ENCODE measurements around the gene CD164.
"Not testable (repeated sequence)": the region's sequence is repeated elsewhere in the genome, so short reads cannot be mapped to it uniquely, and the experiment has no call there.

The CD164 gene

DNA sequence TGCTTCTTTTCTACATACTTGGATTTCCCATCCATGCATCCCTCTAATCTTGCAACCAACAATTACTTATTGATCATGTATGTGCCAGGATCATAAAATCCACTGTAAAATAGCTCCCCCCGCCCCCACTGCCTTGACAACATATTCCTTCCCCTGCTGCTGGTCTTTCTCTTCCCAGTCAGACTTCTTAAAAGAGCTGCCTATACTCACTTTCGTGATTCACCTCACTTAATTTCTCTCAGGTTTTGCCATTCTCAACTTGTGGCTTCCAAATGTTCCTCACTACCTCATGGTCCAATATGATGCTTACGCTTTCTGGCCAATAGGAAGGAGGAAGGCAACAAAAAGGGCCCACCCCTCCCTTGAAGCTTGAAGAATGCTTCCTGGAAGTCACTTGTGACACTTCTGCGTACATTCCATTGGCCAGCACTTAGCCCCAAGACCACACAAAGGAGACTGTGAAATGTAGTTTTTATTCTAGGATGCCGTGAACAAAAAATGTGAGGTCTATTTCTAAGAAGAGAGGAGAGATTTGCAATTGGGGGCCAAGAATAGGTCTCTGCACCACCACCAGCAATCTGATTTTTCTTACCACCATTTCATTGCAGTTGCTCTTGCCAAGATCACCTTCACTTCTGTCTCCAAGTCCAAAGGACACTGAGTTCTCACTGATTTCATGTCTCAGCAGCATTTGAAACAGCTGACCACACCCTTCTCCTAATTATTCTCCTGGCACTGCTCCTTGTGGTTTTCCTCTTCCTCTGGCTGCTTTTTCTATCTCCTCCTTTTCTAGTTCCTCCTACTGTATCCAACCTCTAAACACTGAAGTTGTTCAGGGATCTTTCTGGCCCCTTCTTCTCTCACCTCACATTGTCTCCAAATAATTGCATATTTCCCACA, 30.8 kb downstream of the CD164 start:
- in situ Hi-C loops (cut with HindIII; ENCODE audit: low pct_ligation_motif_present, low pct_unique_long_range_greater_than_20kb, low sequenced_read_pairs) = no loop called here
- no peak for DNase-seq

DNA sequence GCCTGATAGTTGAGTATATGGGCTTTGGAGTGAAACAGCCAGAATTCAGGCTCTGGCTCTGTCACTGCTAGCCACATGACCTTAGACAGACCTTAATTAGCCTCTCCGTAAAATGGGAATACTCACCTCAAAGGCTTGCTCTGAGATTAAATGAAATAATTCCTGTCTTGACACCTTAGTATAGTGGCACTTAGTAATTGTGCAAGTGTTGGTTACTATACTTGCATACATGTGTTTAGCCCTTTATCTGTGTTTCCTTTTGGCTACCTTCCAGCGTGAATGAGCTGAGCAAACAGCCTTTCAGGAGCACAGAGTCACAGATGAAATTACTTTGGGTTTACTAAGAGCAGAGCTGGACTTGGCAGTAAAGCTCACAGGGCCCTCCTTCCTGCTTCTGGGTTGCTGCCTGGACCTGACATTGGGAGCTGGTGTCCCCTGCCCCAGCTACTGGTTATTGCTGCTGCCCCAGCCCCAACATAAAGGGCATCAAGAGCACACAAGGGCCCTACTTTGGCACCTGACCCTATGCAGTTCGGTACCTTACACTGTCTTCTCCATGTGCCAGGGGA, 32.8 kb downstream of the CD164 start:
- in situ Hi-C loops (cut with HindIII; ENCODE audit: low pct_ligation_motif_present, low pct_unique_long_range_greater_than_20kb, low sequenced_read_pairs) = no loop called here
- no peak for DNase-seq

DNA sequence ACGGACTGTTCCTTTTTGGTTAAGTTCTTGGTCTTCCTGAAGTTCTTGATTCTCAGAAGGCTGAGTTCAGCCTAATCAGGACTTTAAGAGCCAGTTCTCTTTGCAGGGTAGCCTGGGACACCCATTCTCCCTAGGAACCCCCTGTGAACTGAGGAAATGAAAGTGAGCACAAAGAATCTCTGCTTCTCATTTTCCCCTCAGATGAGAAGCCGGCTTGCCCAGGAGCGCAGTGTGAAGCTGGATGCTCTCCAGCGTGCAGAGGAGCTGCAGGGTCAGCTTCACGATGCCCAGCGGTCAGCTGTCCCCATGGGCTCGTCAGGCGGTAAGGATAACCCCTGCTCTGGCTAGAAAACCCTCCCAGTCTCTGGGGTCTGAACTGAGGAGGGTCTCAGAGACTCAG, 34.0 kb downstream of the CD164 start:
- in situ Hi-C loops (cut with HindIII; ENCODE audit: low pct_ligation_motif_present, low pct_unique_long_range_greater_than_20kb, low sequenced_read_pairs) = no loop called here

DNA sequence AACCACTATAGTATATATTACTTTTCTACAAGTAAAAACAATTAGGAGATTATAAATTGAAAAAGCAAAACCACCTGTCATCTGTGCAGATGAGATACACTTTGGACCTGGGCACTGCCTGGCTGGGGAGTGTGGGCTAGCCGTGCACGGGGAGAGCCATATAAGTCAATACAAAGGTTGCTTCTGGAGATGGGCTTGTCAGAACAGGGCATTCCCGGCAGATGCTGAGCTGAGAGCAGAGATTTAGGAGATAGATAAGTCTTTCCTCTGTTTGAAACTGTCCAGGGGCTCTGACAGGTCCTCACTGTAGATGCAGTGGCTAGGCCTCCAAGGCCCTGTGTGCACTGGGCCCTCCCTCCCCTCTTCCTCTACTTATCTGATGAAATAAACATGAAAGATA, 34.5 kb downstream of the CD164 start:
- in situ Hi-C loops (cut with HindIII; ENCODE audit: low pct_ligation_motif_present, low pct_unique_long_range_greater_than_20kb, low sequenced_read_pairs) = no loop called here
- DNase-seq = no peak

More for the DNA sequence above, 34.0 kb downstream of the CD164 start:
- no peak for DNase-seq

DNA sequence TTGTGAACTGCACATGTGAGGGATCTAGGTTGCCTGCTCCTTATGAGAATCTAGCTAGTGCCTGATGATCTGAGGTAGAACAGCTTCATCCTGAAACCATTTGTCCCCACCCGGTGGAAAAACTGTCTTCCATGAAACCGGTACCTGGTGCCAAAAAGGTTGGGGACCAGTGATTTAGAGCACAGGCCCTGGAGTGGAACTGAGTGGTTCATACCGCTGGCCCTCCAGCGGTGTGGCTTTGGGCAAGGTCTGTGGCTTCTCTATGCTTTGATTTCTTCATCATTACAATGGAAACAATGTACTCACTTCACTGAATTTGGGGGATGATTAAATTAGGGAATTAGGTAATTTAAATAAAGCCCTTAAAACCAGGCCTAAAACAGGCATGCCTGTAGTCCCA, 36.3 kb downstream of the CD164 start:
- in situ Hi-C loops (cut with HindIII; ENCODE audit: low pct_ligation_motif_present, low pct_unique_long_range_greater_than_20kb, low sequenced_read_pairs) = no loop called here
- DNase-seq = no peak

DNA sequence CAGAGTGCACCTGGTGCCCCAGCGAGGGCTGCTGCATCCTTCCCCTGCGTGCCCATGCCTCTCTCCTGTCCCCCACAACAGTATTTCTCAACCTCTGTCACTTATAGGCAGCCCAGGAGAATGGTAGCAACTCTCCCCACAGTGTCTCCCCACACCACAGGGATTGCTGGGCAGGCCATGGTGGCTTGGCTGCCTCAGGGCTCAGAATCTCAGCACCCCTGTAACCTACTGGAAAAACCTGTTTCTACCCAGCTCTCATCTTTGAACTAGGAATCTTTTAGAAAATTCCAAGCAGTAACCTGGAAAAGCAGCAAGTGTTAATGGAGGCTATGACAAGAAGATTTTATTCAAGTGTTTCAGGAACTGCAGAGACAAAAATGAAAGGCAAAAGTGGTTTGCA, 38.0 kb downstream of the CD164 start:
- in situ Hi-C loops (cut with HindIII; ENCODE audit: low pct_ligation_motif_present, low pct_unique_long_range_greater_than_20kb, low sequenced_read_pairs) = no loop called here
- DNase-seq = no peak

DNA sequence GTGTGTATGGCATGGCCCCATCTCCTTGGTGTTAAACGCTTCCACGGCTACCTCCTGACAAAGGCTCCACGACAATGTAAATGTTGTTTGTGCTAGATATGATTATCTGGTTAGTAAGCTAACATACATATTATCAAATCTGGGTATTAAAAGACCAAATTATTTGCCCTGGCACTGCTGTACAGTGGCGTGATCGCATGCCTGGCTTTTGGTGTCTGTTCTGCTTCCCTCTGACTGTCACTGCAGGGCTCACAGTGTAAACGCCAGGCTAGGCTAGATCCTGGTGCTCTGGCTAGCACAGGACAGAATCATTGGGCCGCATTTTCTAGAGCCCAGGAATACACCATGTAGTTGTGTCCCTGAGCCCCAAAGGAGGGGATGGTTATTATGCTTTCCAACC, 38.7 kb downstream of the CD164 start:
- no peak for DNase-seq
- in situ Hi-C loops (cut with HindIII; ENCODE audit: low pct_ligation_motif_present, low pct_unique_long_range_greater_than_20kb, low sequenced_read_pairs) = no loop called here

DNA sequence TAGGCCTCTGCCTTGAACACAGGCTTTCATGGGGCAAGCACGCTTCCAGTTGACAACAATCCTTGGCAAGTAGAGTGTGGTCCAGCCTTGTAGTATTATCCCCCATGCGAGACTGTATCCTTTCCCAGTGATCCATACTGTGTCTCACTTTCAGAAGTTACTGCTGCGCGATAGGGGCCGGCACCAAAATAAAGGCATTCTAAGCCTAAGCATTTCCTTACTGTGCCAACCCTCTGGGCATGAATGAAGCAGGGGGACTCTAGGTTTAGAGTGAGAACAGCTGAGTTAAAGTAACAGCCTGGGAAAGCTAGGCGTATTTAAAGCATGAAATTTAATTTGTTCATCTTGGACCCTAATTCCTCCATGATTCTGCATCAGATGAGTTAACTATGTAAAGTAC, 39.4 kb downstream of the CD164 start:
- in situ Hi-C loops (cut with HindIII; ENCODE audit: low pct_ligation_motif_present, low pct_unique_long_range_greater_than_20kb, low sequenced_read_pairs) = no loop called here
- no peak for DNase-seq

DNA sequence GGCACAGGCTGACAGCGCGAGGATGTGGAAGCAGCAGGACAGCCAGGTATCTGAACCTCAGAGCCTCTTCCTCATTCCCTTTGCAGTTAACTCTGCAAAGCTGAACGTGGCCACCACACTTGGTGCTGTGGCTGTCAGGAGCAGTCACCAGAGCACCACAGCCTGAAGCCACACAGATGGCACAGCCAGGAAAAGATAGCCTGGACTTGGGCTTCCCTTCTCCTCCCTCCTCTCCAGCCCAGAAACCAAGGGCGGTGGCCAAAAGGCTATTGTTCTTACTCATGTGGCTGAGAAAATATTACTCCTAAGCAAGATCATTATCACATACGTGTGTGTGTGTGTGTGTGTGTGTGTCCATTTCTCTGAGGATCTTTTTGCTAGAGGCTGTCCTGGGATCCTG, 39.8 kb downstream of the CD164 start:
- in situ Hi-C loops (cut with HindIII; ENCODE audit: low pct_ligation_motif_present, low pct_unique_long_range_greater_than_20kb, low sequenced_read_pairs) = no loop called here

DNA sequence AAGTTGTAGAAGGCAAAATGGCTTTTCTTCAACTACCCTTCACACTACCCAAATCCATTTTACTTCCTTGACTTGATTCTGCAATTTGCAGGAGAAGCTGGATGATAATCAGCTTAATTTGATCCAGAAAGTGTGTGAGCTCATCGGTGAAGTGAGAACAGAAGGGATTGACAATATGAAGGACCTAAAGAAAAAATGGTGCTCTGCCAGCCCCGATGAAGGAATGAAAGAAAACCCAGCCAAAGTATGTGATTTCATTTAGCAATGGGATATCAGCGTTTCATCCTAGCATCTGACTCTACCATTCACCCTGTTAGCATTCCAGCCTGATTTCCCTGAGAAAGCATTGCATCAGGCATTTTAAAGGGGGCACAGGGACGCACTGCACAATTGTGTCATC, 41.5 kb downstream of the CD164 start:
- in situ Hi-C loops (cut with HindIII; ENCODE audit: low pct_ligation_motif_present, low pct_unique_long_range_greater_than_20kb, low sequenced_read_pairs) = no loop called here

More for the DNA sequence above, 39.8 kb downstream of the CD164 start:
- DNase-seq = no peak

DNA sequence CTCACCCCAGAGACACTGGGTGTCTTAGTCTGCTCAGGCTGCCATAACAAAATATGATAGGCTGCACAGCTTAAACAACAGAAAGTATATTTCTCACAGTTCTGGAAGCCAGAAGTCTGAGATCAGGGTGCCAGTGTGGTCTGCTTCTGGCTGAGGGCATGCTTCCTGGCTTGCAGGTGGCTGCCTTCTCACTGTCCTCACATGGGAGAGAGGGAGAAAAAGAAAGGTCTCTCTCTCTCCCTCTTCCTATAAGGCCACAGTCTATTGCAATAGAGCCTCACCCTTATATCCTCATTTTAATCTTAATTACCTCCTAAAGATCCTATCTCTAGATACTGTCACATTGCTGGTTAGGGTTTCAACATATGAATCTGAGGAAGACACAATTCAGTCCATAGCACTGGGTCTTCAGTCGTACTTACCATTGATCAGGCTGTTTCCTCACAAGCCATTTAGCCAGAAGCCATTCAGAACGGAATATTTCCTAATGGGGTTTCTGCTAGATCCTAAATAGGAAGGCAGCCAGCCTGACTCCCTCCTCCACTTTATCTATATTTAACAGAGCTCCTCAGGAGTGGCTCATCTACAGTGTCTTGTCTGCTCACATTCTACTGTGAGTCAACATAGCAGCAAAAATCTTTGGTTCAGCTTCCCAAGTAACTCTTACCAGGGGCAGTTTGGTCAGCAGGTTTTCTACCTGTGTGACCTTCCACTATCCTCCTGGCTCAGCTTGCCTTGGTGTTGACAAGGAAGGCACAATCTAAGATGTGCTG, 42.2 kb downstream of the CD164 start:
- in situ Hi-C loops (cut with HindIII; ENCODE audit: low pct_ligation_motif_present, low pct_unique_long_range_greater_than_20kb, low sequenced_read_pairs) = no loop called here
- DNase-seq = no peak

More for the DNA sequence above, 41.5 kb downstream of the CD164 start:
- DNase-seq = no peak

DNA sequence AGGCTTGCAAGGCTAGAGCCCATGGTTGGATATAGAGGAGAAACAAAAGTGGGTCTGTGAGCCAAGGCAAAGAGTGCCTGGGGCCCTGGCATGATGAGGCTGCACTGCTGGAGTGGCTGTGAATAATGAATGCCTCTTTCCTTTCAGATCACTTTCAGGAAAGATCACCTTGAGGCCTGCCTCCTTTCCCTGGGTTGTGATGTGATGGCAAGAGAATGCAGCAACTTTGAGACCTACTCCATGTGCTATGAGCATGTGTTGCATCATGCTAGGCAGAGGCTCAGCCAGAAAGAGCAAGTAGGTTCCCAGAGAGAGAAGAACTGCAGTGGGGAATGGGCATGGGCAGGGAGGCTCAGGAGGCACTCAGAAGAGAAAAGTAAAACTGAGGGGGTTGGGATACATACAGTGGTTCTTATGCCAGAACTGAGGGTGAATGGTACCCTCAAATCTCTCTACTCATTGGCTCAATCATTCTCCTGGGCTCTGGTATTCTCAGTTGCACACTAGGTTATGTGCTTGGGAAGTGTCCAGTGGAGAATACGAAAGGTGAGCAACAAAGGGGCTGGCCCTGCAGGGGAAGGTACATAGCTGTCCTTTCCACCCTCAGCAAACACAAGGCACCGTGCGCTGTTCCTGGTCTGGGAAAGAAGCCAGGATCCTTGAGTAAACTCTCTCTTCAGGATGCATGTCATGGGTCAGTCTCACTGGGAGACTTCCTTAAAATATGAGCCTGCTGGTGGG, 45.9 kb downstream of the CD164 start:
- no peak for DNase-seq
- in situ Hi-C loops (cut with HindIII; ENCODE audit: low pct_ligation_motif_present, low pct_unique_long_range_greater_than_20kb, low sequenced_read_pairs) = no loop called here

DNA sequence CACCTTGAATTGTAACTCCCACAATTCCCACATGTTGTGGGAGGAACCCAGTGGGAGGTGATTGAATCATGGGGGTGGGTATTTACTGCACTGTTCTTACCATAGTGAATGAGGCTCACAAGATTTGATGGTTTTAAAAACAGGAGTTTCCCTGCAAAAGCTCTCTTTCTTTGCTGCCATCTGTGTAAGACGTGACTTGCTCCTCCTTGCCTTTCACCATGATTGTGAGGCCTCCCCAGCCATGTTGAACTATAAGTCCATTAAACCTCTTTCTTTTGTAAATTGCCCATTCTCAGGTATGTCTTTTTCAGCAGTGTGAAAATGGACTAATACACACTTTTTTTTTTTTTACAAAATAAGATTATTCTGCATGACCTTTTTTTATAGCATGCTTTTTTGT, 48.4 kb downstream of the CD164 start:
- DNase-seq; in situ Hi-C loops (cut with HindIII; ENCODE audit: low pct_ligation_motif_present, low pct_unique_long_range_greater_than_20kb, low sequenced_read_pairs): not testable (repeated sequence)

DNA sequence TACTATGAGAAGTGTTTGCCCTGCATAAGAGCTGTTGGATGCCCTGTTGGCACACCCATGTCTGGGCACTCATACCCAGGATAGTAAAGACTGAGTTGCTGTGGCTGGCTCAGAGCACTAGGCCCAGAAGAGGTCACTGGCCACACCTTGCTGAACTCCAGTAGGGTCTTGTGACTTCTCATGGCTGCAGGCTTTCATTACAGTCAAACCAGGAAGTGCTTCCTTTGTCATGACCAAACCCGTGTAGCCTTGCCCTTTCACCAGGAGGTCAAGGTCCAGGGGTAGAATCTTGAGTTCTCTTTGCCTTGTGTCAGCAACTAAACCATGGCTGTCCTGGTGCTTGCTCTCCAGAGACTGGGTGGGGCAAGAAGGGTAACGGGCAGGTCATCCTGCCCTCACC, 49.5 kb downstream of the CD164 start:
- DNase-seq = no peak
- in situ Hi-C loops (cut with HindIII; ENCODE audit: low pct_ligation_motif_present, low pct_unique_long_range_greater_than_20kb, low sequenced_read_pairs) = no loop called here

DNA sequence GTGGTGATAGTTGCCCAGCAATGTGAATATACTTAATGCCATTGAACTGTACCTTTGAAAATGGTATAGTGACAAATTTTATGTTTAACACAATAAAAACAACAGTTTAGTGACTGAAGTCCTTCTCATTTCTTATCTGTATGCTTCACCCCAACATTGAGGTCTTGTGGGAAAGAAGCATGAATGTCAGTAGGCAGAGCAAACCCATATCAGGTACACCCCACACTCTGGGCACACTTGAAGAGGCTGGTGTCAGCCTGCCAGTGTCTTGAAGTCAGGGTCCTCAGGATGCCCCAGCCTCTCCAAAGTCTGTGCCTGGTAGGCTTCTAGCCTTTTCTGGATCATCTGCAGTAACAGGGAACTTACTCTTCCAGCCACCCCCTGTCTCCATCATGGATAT, 51.2 kb downstream of the CD164 start:
- in situ Hi-C loops (cut with HindIII; ENCODE audit: low pct_ligation_motif_present, low pct_unique_long_range_greater_than_20kb, low sequenced_read_pairs) = no loop called here
- no peak for DNase-seq

DNA sequence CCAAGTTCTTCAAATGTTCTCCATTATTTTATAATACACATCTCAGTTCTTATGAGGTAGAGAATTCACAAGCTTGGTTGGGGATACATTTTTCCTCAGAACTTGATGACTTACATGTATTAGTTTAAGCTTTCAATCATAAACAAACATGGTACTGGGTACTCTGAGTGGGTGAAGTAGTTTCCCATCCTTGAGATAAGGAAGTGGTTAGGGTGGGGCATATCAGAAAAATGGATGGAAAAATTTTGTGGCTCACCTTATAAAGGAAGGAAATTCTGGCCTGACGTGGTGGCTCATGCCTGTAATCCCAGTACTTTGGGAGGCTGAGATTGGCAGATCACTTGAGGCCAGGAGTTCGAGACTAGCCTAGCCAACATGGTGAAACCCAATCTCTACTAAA, 52.0 kb downstream of the CD164 start:
- in situ Hi-C loops (cut with HindIII; ENCODE audit: low pct_ligation_motif_present, low pct_unique_long_range_greater_than_20kb, low sequenced_read_pairs) = no loop called here
- DNase-seq = no peak

DNA sequence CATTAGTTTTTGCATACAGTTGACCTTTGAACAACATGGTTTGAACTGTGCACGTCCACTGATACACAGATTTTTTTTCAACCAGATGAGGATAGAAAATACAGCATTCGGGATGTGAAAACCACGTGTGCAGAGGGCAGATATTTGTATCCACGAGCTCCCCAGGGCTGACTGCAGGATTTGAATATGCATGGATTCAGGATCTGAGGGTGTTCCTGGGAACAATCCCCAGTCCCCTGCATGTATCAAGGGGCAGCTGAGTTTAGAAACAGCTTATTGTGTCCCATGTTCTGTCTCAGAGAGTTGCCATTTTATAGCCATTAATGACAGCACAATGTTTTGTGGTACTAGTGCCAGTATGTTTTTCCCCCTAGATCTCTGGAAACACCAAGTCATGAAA, 53.6 kb downstream of the CD164 start:
- in situ Hi-C loops (cut with HindIII; ENCODE audit: low pct_ligation_motif_present, low pct_unique_long_range_greater_than_20kb, low sequenced_read_pairs) = no loop called here
- no peak for DNase-seq

DNA sequence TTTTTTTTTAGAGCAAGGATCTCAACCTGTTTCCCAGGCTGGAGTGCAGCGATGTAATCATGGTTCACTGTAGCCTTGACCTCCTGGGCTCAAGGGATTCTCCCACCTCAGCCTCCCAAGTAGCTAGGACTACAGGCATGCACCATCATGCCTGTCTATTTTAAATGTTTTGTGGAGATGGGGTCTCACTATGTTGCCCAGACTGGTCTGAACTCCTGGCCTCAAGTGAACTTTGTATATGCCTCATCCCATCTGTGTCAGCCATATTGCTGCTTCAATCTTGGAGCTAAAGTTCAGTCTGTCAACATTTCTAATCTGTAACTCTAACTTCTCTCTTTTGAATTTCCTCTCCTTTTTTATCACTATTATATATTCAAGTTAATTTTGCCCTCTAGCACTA, 54.3 kb downstream of the CD164 start:
- no peak for DNase-seq
- in situ Hi-C loops (cut with HindIII; ENCODE audit: low pct_ligation_motif_present, low pct_unique_long_range_greater_than_20kb, low sequenced_read_pairs) = no loop called here

DNA sequence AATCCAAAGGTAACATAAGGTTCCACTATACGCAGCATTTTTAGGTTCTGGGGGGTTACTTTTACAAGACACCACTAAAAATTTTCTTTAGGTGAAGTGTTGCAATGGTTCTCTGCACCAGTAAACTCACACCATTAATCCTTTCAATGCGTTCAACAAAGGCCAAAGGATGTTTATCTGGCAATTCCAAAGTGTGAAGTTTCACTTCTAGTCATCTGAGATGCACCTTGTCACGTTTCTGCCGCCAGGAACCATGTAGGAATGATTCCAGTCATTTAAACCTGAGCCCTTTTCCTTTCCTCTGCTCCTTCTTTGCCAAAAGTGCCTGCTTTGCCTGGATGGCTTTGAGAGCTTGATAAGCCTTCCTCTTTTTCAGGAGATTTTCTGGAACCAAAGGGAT, 54.8 kb downstream of the CD164 start:
- in situ Hi-C loops (cut with HindIII; ENCODE audit: low pct_ligation_motif_present, low pct_unique_long_range_greater_than_20kb, low sequenced_read_pairs) = no loop called here

More for the DNA sequence above, 54.8 kb downstream of the CD164 start:
- no peak for DNase-seq

Measured in ACHN (cell line).